Measurements from ENCODE around the gene CCND2. TPM values are rescaled to one million over a fixed set of nuclear protein-coding genes. Genes with fewer than 3 reads are reported as not detected.
A peak's percentile ranks its signal among the peaks of the same experiment; 100 is the strongest.

Gene CCND2
- polyA plus RNA-seq, 1 donor: 71.3 TPM

DNA sequence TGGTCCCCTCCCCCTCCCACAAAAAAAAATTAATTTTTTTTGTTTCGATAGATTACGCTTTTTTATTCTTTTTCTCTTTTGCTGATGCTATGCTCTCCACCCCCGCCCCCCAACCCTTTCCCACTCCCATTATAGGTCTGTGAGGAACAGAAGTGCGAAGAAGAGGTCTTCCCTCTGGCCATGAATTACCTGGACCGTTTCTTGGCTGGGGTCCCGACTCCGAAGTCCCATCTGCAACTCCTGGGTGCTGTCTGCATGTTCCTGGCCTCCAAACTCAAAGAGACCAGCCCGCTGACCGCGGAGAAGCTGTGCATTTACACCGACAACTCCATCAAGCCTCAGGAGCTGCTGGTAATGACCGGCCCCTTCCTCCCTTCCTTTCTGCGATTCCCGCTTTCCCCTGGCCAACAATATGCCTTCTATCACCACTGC lies 2.3 kb downstream of the CCND2 start:
- no peak for DNase-seq

DNA sequence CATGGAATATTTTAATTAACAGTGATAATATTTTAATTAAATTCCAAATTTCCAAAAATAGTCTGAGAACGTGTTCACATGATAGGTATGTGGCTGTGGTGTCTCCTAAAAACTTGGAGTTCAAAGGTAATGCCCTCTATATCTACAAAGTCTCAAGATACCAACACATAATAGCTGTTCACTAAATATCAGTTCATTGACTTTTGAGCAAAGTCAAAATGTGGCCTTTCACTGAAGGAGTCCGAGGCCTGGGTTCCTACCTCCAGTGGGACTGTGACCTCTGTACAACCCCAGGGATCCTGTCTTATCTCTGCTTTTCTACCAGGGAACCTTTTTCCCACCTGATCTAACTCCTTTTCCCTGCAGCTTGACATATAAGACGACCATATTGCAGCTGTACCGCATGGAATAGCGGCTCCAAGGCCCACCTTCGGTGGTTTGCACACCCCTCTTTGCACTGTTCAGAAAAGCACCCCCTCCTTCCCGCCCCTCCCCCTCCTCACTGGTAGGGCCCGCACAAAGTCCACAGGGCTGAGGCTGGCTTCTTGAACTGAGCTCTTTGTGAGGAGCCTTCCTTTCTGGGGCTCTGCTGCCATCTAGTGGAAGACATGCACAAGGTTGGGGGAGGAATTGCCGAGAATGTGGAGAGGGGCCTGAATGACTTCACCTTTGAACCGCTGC lies 3.1 kb downstream of the CCND2 start:
- peak; percentile 96 for DNase-seq

DNA sequence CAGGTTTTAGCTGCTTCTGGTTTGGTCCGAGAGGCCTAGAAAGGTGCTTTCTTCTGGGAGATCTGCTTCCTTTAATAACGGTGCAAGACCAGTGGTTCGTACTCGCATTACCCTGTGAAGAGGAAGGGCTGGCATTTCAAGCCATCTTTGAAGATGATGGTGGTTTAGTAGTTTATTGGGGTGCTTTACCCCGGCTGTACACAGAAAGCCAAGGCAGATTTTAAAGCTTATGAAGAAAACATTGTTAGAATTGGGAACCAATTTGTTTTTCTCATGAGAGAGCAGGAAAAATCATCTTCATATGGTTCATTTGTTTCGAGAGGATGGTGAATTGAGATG lies 3.6 kb downstream of the CCND2 start:
- DNase-seq: no peak

DNA sequence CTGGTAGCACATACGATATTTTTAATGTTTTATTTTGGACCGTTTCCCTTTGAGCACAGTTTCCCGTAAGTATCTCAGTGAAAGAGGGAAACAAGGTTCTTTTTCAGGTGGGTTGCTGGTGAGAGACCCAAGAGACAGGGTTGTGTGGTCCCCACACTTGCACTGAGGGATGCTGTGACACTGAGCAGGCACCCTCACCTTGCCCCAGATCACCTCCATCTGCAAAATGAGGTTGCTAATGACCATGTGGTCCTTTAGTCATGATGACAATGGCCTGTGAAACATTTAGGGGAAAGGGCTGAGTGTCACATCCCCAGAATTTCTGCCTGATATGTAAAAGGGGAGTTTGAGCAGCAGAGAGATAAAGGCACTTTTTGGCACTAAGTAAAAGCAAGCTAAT lies 4.3 kb downstream of the CCND2 start:
- DNase-seq: no peak

DNA sequence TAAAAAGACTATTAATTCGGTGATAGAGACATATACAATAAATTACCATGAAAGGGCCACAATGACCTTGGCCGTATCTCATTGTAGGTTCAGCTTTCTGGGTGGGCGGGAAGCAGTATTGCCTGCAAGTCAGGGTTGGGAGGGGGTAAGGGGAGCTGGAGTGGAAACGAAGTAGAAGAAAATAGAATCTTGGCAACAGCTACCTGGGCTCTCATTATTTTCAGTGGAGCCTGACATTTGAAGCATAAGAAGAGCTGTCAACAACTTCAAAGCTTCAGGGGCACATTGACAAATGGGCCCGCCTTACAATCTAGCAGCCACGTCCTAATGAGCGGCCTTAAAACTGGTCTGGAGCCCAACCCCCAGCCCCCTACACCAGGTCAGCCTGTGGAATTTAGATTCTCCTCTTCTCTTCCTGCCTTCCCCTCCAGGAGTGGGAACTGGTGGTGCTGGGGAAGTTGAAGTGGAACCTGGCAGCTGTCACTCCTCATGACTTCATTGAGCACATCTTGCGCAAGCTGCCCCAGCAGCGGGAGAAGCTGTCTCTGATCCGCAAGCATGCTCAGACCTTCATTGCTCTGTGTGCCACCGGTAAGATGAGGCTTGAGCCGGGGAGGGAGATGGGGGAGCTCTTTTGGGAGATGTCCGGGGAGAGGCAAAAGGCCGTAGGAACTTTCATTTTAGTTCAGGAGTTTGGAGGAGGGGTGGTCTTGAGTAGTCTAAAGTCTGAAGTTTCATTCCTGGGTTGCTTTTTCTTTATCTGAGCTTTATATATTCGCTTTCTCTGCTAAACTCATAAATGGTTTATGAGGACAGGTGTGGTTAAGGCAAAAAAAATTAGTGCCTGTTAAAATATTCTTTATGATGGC lies 5.0 kb downstream of the CCND2 start:
- no peak for DNase-seq

DNA sequence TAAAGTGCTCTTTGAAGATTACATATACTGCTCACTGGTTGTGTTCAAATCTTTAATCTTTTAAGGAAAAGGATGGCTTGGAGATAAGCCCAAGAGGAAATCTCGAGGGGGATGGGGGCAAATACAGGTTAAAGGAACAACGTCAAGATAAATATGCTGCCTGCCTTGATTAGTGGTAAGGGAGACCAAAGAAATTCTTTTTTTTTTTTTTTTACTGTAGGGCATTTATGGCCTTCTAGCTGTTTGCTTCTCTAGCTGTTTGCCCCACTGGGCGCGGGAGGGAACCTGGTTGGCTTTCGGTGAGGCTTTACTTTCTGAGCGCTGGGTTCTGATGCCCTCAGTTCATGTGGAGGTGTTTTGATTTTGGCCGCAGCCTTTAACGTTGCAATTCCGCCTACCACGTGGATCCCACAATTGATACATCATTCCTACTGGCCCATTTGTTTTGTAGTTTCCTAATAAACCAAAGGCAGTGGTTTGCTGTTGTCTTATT lies 5.7 kb downstream of the CCND2 start:
- DNase-seq: no peak

DNA sequence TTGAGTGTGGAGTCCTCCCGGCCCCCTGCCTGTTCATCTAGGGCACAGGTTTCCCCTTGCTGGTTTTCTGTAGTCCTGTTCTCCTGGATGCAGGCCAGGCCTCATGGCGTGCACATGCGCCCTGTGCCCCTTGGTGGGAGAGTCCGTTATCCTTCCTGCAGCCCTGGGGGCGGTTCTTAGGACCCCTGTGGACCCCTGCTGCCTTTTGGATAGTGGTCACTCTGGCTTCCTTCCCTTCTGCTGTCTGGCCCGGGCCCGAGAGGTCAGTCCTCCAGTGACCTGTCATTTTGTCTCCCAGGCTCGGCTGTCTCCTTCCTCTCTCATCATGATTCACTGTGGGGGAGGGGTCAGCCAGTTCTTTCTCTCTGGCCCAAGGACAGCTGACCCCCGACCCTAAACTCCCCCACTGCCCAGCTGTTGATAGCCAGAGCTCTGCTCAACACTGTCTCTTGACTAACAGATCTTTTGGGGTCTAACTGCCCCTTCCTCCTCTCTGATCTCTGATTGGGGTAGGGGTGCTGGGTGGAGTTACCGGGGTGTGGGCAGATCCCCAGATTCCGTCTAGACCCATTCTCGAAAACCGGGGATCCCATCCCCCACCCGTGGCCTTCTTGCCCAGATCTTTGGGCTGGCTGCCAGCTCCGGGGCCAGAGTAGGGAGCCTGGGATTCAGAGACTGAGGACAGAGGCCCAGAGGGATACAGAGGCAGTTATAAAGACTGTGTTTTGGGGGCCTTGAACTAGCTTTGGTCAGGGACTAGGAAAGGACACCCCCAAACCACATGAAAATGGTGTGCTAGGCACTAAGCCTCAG lies 7.0 kb downstream of the CCND2 start:
- no peak for DNase-seq

DNA sequence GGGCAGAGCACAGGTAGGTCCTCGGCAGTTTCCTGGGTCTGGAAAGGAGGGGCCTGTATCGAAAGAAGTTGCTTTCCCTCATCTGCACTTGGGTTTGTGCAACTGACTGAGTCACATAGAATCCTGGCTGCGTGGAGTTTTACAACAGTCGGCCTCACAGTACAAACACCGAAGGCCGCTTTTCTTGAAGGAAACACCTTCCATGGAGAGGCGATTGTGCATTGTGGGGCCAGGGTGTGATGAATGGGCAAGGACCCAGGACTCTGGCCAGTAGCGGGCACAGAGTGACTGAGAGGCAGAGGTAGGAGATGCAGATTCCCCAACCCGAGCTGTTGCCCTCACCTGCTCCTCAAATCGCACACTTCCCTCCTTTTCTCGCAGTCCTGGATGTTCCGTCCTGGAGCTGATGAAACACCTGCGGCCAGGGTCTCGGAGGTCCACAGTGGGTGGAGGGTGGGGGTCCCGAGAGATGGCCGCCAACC lies 7.7 kb downstream of the CCND2 start:
- no peak for DNase-seq

DNA sequence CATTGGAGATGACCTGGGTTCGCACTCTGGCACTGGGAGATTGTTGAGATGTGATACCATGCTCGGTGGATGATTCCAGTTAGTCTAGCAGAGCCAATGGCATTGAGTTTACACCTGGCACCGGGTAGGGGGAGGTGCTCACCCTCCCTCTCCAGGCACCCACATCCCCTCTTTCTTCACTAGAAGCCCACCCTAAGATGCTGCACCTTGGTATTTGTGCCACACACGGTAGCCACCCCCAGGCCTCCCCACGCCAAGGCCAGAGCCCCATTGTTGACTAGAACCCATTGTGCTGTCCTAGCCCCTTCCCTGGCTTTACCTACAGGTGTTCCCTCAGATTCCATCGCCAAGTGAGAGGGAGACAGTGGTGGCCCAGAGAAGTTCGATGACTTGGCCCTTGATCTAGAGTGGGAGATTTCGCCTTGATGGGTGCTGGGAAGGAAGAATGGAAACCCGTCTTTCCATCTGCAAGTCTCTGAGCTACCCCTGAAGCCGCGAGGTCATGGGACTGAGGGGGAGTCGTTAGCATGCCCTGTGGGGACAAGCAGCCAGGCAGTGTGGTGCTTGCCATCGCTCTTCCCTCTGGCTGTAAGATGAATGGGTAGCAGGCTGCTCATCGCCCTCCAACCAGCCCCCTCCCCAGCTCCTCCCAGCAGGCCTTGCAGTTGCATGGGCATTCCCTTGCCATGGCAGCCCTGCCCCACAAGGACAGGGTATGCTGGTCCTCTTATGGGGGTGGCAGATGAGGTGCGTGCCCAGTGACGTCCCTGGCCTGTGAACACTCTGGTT lies 8.7 kb downstream of the CCND2 start:
- no peak for DNase-seq

DNA sequence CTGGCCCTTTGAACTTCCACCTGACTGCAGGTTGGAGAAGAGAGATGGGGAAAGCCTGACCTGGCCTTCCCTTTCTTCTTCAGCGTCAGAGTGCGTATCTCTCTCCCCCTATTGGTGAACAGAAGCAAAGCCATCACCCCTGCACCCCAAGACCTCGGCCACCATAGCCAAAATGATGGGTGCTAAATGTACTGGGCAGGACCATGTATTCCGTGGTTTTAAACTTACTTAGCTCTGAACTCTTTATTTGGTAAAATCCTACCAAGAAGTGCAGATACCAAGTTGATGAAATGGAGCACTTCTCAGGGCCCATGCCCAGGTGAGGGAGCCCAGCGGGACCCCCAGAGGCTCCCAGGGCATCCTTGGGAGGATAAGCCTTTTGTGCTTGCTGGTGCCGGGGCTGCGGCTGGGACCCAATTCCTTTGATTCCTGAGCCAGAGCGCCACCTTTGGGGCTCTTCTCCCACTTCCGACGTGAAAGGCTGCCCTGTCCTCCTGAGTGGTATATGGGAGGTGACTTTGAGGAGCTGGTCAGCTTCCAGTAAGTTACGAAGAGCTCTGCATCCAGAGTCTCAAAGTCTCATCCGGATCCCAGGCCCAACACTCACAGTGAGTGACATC lies 9.4 kb downstream of the CCND2 start:
- DNase-seq: no peak

DNA sequence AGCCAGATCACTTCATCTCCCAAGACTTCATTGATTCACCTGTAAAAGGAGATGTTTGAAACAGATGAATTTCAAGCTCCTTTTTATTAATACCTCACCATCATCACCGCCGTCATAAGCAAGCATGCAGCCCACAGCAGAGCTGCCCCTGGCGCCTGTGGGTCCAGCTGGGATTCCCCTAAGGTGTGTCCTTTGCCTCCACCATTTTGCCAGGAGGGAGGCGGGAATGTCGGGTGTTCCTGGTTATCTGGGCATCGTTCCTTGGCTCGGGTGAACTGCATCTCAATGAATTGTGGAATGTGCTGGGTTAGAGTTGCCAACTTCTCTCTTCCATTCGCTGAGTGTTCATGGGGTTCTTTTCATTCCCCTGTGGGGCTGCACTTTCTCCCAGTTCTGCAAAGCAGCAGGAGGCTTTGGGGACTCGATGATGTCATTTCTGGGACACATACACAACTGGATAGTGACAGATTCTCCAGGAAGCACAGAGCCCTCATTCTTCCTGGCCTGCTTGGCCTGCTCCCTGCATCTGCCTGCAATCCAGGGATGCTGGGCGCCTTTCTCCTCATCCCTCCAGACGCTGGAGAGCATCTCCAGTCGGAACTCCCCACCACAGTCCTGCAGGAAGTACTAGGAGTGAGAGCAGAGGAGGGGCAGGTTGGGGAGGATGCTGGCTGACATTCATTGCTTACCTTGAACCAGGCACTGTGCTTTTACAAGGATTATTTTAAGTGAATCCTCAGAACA lies 10.1 kb downstream of the CCND2 start:
- no peak for DNase-seq

DNA sequence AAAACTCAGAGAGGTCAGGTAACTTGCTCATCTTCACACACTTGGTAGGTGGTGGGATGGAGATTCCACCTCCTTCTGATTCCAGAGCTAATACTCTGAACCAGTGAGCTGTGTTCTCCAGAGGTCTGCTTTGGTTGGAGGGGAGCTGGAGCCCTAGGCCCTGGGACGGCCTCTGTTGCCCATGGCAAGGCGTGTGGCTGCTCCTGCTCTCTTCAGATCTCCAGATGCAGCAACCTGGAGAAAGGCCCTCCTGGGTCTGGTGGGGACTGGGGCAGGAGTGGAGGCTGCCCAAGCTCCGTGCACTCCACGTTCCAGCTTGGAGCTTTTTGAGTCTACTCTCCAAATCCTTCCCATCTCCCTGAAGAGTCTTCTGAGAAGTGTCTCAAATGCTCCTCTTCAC lies 10.7 kb downstream of the CCND2 start:
- DNase-seq: no peak

DNA sequence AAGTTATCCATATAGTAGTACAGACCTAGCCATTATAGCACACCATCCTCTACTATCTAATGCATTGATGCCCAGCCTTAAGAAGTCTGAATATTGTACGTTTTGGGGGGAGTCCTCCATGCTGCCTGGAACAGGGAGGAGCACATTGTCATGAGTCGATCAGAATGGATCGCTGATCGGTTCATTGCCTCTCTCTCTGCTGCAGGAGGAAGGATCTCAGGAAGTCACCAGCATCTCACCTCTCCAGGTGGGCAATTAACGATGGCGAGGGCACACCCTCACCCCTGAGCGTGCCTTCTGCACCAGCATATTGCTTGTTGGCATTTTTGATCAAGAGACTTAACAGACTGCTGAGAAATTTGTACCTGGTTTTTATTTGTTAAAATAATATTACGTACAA lies 11.5 kb downstream of the CCND2 start:
- no peak for DNase-seq

DNA sequence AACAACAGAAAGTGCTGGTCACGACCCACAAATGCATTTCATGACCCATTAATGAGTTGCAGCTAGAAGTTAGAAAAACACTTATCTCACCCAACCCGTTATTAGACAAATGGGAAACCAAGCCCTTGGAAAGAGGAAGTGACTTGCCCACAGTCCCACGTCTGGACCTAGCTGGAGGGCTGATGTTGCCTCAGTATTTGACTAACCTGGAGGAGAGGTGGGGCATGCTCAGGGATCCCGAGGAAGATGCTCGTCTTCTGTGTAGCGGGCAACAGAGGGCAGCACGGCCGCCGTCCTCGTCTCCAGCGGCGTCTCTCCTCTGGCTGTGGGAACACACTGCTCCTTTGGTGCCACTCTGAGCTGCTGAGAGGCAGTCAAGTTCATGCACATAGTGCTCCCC lies 12.7 kb downstream of the CCND2 start:
- no peak for DNase-seq

DNA sequence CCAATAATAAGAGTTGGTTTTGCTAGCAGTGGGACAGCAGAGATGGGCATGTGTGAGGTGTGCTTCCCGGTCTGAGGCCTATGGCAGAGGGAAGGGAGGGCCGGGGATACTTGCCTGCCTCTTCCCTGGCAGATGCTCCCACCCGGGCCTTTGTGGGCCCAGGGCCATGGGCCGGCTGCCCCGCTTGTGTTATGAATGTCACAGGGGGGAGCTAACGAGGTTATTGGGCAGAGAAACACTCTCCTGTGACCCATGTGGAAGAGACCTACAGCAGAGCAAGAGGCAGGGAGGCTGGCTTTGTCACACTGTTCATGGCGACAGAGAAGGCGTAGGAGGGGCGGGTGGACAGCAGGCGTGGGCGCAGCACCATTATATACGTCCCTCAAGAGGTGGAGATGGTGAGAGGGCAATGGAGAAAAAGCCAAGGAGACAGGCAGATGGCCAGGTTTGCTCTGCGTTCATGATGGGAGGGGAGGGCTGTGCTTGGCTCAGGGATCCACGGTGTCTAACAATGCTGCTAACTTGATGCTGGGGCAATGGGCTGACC lies 13.3 kb downstream of the CCND2 start:
- DNase-seq: no peak

DNA sequence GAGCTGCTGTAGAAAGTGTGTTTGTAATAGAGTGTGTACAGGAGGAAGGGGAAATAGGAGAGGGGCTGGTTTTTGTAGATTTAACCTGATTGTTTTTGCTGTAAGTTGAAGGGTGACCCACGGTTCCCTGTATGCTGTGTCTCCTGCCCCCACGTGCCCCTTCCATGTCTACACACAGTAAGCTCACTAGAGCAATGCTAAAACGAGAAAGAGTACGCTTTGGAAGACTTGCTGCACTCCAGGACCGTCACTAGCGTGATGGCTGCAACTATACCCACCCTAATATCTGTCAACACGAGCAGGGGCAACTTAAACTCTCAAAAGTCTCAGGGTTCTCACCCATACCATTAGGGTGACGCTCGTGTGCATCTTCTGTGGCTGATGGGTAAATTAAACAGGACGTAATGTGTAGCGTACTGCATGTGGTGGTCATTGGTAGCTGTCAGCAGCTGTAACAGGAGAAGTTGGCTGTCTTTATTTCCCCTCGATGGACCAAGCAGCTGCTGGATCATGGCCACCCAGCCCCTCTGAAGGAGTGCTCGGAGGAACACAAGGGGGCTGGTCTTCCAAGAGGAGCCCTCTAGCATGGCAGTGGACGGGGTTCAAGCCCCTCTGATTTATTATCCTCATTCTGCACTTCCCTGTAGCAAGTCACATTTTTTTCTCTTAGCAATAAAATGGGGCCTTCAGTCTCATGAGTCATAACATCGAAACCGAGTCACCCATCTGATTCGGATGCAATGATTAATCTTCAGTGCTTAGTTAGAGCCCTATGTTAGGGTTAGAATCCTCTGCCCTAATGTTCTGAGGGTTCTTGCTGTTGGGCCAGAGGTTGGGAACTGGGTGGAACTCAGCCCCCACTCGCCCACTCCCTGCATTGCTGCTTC lies 14.0 kb downstream of the CCND2 start:
- DNase-seq: no peak

DNA sequence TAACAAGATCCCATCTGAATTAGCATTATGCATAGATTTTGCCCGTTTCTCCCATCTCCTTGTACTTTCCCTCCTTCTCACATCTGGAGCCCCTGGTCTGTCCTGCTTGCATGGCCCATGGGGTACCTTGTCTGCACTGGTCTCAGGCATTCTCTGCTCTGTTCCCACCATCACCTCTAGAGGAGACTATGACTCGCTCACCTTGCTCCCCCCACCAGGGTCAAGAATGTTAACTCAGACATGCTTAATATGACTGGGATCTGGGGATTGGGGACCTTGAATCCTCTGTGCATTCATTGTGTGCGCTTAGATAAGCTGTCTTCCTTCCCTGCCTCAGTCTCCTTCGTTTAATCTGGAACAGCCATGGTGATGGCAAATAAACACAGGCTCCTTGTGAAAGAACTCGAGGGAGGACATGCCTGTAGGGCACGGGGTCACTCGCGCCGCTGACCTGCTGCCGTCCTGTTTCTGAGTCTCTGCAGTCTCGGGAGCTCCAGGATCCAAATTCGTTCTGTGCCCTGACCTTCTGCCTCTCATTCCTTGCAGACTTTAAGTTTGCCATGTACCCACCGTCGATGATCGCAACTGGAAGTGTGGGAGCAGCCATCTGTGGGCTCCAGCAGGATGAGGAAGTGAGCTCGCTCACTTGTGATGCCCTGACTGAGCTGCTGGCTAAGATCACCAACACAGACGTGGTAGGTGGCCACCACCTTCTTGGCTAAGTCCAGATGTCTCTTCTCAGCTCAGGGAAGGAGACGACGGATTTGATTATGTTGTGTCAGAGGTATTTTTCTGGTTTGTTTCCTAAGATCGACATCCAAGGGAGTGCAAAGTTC lies 15.0 kb downstream of the CCND2 start:
- no peak for DNase-seq

DNA sequence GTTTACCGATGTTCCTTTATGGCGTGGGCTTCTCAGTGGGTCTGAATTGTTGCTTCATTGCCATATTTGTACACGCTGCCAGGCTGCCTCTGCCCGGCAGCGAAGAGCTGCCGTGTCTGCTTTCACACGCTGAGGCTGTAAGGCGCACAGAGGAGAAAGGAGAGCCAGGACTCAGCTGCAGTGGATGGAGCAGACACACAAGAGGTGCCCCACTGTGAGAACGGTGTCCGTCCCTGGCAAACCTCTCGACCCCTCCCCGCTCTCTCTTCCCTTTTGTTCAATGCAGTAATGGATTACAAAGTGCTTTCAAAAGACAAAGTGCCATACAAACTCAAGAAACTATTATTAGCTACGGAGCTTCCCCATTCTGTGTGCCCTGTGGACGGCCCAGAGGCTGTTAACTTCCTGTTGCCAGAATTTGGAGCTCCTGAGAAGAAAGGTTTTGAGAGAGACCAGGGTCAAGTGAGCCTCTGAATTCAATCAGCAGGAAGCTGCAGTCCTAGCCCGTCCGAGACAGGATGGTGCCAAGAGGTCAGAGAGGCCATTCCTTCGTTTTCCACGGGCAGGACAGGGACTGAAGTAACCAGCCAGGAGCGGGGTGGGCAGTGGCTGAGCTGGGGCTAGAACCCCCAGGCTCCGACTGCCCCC lies 15.8 kb downstream of the CCND2 start:
- DNase-seq: no peak

Measured in left kidney (tissue), 2 donors.